Choroid plexus epithelial cell (primary cell): ENCODE data around the gene FGA.

ENCODE experiments used
- DNase-seq: peaks from one replicate; pipeline ENCODE4 v3.0.0-alpha.2; 2010; ENCODE audit warnings: low read depth
- H3K4me3 ChIP-seq: 2 replicates; pipeline ENCODE4 v1.5.1; 2011; ENCODE audit warnings: low read depth, mild to moderate bottlenecking, control low read depth, low read length, moderate library complexity
- CTCF ChIP-seq: conservative IDR thresholded peaks from 2 replicates; pipeline ENCODE4 v1.5.1; 2011; ENCODE audit warnings: low read depth, mild to moderate bottlenecking, control low read depth, inconsistent platforms, low read length, moderate library complexity

The FGA gene

GRCh38 chr4:154608361-154609252 is 18.1 kb upstream of the FGA start:
- no peak overlapping the region for H3K4me3 ChIP-seq
- no peak for TF ChIP-seq CTCF
- DNase-seq: no peak

GRCh38 chr4:154606728-154607723 is 16.5 kb upstream of the FGA start:
- no peak for DNase-seq
- TF ChIP-seq CTCF: no peak
- no peak overlapping the region for H3K4me3 ChIP-seq

GRCh38 chr4:154604696-154605200 is 14.2 kb upstream of the FGA start:
- no peak overlapping the region for H3K4me3 ChIP-seq
- no peak for DNase-seq
- no peak for TF ChIP-seq CTCF

GRCh38 chr4:154603033-154603943 is 12.7 kb upstream of the FGA start:
- DNase-seq: no peak
- H3K4me3 ChIP-seq: no peak overlapping the region
- no peak for TF ChIP-seq CTCF

GRCh38 chr4:154602404-154603020 is 12.0 kb upstream of the FGA start:
- no peak for TF ChIP-seq CTCF
- H3K4me3 ChIP-seq: no peak overlapping the region
- peak; percentile 9 for DNase-seq
